HepG2 (cell line): Measurements from ENCODE around the gene TMEM184B. TPM values are rescaled to one million over a fixed set of nuclear protein-coding genes. Genes with fewer than 3 reads are reported as not detected.

ENCODE experiments used
- DRAP1 ChIP-seq: IDR thresholded peaks from 2 replicates; pipeline ENCODE4 v1.6.1; 2016; ENCODE audit warnings: missing genetic modification reagents, missing compliant biosample characterization
- FOXJ3 ChIP-seq: sonication (generic); formaldehyde crosslinking; IDR thresholded peaks from 2 replicates; pipeline ENCODE4 v1.4.0; 2020; ENCODE audit warnings: missing genetic modification reagents, mild to moderate bottlenecking, borderline replicate concordance
- HINFP ChIP-seq: sonication (generic); formaldehyde crosslinking; IDR thresholded peaks from 2 replicates; pipeline ENCODE4 v1.4.0; 2020; ENCODE audit warnings: low read depth, mild to moderate bottlenecking, missing genetic modification reagents
- NFIC ChIP-seq: IDR thresholded peaks from 2 replicates; pipeline ENCODE4 v1.6.1; 2012; ENCODE audit warnings: mild to moderate bottlenecking, low read length, inconsistent platforms
- NFKB2 ChIP-seq: sonication (generic); formaldehyde crosslinking; IDR thresholded peaks from 2 replicates; pipeline ENCODE4 v1.4.0; 2020; ENCODE audit warnings: missing genetic modification reagents, borderline replicate concordance
- NFRKB ChIP-seq: fragments of 450-650 bp; IDR thresholded peaks from 2 replicates; pipeline ENCODE4 v1.6.1; 2017
- PHF8 ChIP-seq: sonication (generic); formaldehyde crosslinking; IDR thresholded peaks from 2 replicates; pipeline ENCODE4 v1.5.0; 2020; ENCODE audit warnings: missing genetic modification reagents
- SOX5 ChIP-seq: IDR thresholded peaks from 2 replicates; pipeline ENCODE4 v1.6.1; 2016; ENCODE audit warnings: borderline replicate concordance
- SP140L ChIP-seq: sonication (generic); formaldehyde crosslinking; IDR thresholded peaks from 2 replicates; pipeline ENCODE4 v1.4.0; 2020; ENCODE audit warnings: missing genetic modification reagents, borderline replicate concordance
- TFDP2 ChIP-seq: sonication (generic); formaldehyde crosslinking; IDR thresholded peaks from 2 replicates; pipeline ENCODE4 v1.4.0; 2020; ENCODE audit warnings: missing genetic modification reagents
- THAP9 ChIP-seq: sonication (generic); formaldehyde crosslinking; IDR thresholded peaks from 2 replicates; pipeline ENCODE4; 2020; ENCODE audit warnings: missing genetic modification reagents, mild to moderate bottlenecking, borderline replicate concordance
- ZNF451 ChIP-seq: sonication (generic); formaldehyde crosslinking; IDR thresholded peaks from 2 replicates; pipeline ENCODE4 v1.5.0; 2020; ENCODE audit warnings: mild to moderate bottlenecking, missing genetic modification reagents
- ZNF496 ChIP-seq: sonication (generic); formaldehyde crosslinking; IDR thresholded peaks from 2 replicates; pipeline ENCODE4 v1.8.1; 2023; ENCODE audit warnings: mild to moderate bottlenecking, moderate library complexity, missing genetic modification reagents; ENCODE audit not compliant: insufficient replicate concordance
- ZNF782 ChIP-seq: sonication (generic); formaldehyde crosslinking; IDR thresholded peaks from 2 replicates; pipeline ENCODE4 v1.4.0; 2020; ENCODE audit warnings: missing genetic modification reagents, mild to moderate bottlenecking, borderline replicate concordance
- ZNF788 ChIP-seq: sonication (generic); formaldehyde crosslinking; IDR thresholded peaks from 2 replicates; pipeline ENCODE4 v1.5.0; 2020; ENCODE audit warnings: mild to moderate bottlenecking, missing genetic modification reagents, borderline replicate concordance
- ZNF790 ChIP-seq: sonication (generic); formaldehyde crosslinking; IDR thresholded peaks from 2 replicates; pipeline ENCODE4 v1.8.0; 2022; ENCODE audit warnings: missing genetic modification reagents, mild to moderate bottlenecking, borderline replicate concordance
- polyA plus RNA-seq, 8 experiments: library from polyadenylated mRNA; depleted of rRNA in 3 of 8; stranded (reverse) in 7 of 8; unstranded in 1 of 8; fragments of >200 nt; fragmentation: Illumina TruSeq in 4 of 8; extraction: Trizol in 4 of 8; gene quantifications; 2 replicates each; pipeline versions ENCODE4 v1.2.1 to v1.2.3, GENCODE V29; 2011 to 2016; ENCODE audit warnings: low read depth in 4 of 8, missing spikeins in 1 of 8, mixed read lengths in 1 of 8; ENCODE audit not compliant: insufficient read depth in 1 of 8
- total RNA-seq, 5 experiments: library from RNA; depleted of rRNA; stranded (reverse); fragments of >200 nt; fragmentation: Illumina TruSeq; extraction: Trizol; gene quantifications; 2 replicates each; pipeline ENCODE4 v1.2.3, GENCODE V29; 2016; ENCODE audit warnings: low read depth in 1 of 5
- TF ChIP-seq, protein P1 (sequence below): sonication (generic); formaldehyde crosslinking; IDR thresholded peaks from 2 replicates; pipeline ENCODE4 v1.8.1; 2023; ENCODE audit warnings: missing genetic modification reagents, mild to moderate bottlenecking, borderline replicate concordance

TMEM184B gene
- total and polyA plus RNA-seq, 2 of the 13 experiments (the other 11 are each of a cell fraction or from before 2014, with no cell fraction given): 15.9 to 16.0 TPM

DNA sequence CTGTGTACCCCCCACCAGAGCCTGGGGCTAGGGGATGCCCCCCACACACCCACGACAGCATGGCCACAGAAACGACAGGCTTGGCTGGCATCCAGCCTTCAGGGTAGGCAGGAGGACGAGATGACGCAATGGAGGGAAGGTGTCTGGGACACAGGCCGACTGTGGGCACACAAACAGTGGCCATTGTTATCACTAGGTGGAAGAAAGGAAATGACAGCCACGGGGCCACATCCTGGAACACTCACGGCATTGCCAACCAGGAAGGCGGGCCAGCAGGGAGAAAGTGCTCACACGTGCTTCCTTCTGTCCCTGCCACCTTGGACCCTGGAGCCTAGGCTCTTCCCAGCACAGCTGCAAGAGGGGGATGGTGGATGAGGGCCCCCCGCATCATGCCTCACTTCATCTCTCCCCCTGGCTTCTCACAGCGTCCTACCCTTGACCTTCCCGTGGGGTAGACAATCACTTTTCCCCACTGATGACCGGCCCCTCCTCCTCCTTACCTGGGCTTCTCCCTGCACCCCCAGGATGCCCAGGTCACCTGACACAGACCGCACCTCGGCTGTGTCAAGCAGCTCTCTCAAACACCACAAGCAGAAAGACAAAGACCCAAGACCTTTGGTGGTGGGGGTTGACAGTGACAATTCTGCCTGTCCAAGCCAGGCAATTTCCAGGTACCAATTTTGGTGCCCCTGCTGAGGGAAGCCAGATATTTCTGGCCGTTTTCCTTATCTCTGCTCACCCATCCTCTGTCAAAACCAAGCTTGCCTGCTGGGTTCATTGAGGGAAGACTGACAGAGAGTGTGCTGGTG lies 99.8 kb downstream of the TMEM184B start (continued):
- TF ChIP-seq THAP9 (CRISPR knock-in tag) (no peak), PHF8 (CRISPR knock-in tag) (no peak), NFIC (no peak), ZNF496 (CRISPR knock-in tag) (no peak), SP140L (CRISPR knock-in tag) (no peak), HINFP (CRISPR knock-in tag) (no peak), SOX5 (CRISPR knock-in tag) (peak; percentile 94), FOXJ3 (CRISPR knock-in tag) (no peak), NFKB2 (CRISPR knock-in tag) (no peak), ZNF790 (CRISPR knock-in tag) (no peak), ZNF451 (CRISPR knock-in tag) (no peak), ZNF788 (CRISPR knock-in tag) (0 out of 2 replicates have a peak, but pooled peaks have one; percentile 40), TFDP2 (CRISPR knock-in tag) (no peak), NFRKB (no peak), DRAP1 (CRISPR knock-in tag) (no peak), ZNF782 (no peak)
- TF ChIP-seq, protein P1, sequence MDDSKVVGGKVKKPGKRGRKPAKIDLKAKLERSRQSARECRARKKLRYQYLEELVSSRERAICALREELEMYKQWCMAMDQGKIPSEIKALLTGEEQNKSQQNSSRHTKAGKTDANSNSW: no peak
